ENCODE results near the gene RAB31.

DNA sequence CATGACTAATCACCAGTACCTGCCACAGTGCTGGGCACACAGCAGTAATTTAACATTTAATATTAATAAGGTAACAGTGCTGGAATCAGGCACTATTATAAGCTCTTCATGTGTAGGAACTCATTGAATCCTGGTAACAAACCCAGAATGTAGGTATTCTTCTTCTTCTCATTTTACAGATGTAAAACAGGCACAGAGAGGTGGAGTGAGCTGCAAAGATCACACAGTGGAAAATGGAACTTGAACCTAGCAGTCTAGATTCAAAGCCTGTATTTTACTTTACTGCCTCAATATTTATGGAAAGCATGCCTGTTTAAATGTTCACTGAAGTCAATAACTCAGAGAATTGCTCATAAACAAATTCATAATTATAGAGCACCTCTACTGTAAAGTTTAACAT lies 202.0 kb downstream of the RAB31 start:
- TF ChIP-seq POLR2A (IDR thresholded peaks at IDR 0.05) (no peak), POLR2AphosphoS5 (IDR thresholded peaks at IDR 0.05) (no peak), EP300 (IDR thresholded peaks at IDR 0.05) (no peak)
- TF ChIP-seq, protein P1, sequence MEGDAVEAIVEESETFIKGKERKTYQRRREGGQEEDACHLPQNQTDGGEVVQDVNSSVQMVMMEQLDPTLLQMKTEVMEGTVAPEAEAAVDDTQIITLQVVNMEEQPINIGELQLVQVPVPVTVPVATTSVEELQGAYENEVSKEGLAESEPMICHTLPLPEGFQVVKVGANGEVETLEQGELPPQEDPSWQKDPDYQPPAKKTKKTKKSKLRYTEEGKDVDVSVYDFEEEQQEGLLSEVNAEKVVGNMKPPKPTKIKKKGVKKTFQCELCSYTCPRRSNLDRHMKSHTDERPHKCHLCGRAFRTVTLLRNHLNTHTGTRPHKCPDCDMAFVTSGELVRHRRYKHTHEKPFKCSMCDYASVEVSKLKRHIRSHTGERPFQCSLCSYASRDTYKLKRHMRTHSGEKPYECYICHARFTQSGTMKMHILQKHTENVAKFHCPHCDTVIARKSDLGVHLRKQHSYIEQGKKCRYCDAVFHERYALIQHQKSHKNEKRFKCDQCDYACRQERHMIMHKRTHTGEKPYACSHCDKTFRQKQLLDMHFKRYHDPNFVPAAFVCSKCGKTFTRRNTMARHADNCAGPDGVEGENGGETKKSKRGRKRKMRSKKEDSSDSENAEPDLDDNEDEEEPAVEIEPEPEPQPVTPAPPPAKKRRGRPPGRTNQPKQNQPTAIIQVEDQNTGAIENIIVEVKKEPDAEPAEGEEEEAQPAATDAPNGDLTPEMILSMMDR (IDR thresholded peaks at IDR 0.05): no peak

All from upper lobe of left lung (tissue), 4 donors.